Ishikawa (cell line): ENCODE measurements around the gene PMM1.

ENCODE experiments used
- CEBPB ChIP-seq: IDR thresholded peaks from 2 replicates; pipeline ENCODE4 v1.6.1; 2012
- CREB1 ChIP-seq: IDR thresholded peaks from 2 replicates; pipeline ENCODE4 v1.6.1; 2012; ENCODE audit warnings: low read depth
- EGR1 ChIP-seq: IDR thresholded peaks from 2 replicates; pipeline ENCODE4 v1.6.1; 2012
- EP300 ChIP-seq: IDR thresholded peaks from 2 replicates; pipeline ENCODE4 v1.6.1; 2012; ENCODE audit warnings: borderline replicate concordance
- FOXM1 ChIP-seq: IDR thresholded peaks from 2 replicates; pipeline ENCODE4 v1.6.1; 2012; ENCODE audit warnings: low read depth, borderline replicate concordance
- MAX ChIP-seq: IDR thresholded peaks from 2 replicates; pipeline ENCODE4 v1.6.1; 2012
- NFIC ChIP-seq: IDR thresholded peaks from 2 replicates; pipeline ENCODE4 v1.6.1; 2012
- RAD21 ChIP-seq: IDR thresholded peaks from 2 replicates; pipeline ENCODE4 v1.6.1; 2012; ENCODE audit warnings: low read depth
- REST ChIP-seq: IDR thresholded peaks from 2 replicates; pipeline ENCODE4 v1.6.1; 2012; ENCODE audit warnings: low read depth, mild to moderate bottlenecking
- TAF1 ChIP-seq: IDR thresholded peaks from 2 replicates; pipeline ENCODE4 v1.6.1; 2012; ENCODE audit warnings: low read depth, mild to moderate bottlenecking
- TCF12 ChIP-seq: IDR thresholded peaks from 2 replicates; pipeline ENCODE4 v1.6.1; 2012; ENCODE audit warnings: low read depth
- TEAD4 ChIP-seq: IDR thresholded peaks from 2 replicates; pipeline ENCODE4 v1.6.1; 2012
- USF1 ChIP-seq: IDR thresholded peaks from 2 replicates; pipeline ENCODE4 v1.6.1; 2012
- YY1 ChIP-seq: IDR thresholded peaks from 2 replicates; pipeline ENCODE4 v1.6.1; 2012; ENCODE audit warnings: low read depth
- ZBTB7A ChIP-seq: IDR thresholded peaks from 2 replicates; pipeline ENCODE4 v1.6.1; 2012; ENCODE audit warnings: low read depth

The PMM1 gene

GRCh38 chr22:41625577-41625976, 35.9 kb upstream of the PMM1 start:
- TF ChIP-seq EGR1 (no peak), EP300 (no peak), REST (no peak), USF1 (no peak), RAD21 (no peak), NFIC (no peak), YY1 (no peak), TCF12 (no peak), TAF1 (no peak), TEAD4 (no peak), FOXM1 (no peak), MAX (no peak), CEBPB (no peak), ZBTB7A (no peak), CREB1 (no peak)

GRCh38 chr22:41621911-41622179, 32.2 kb upstream of the PMM1 start:
- TF ChIP-seq ZBTB7A: no peak
- TF ChIP-seq TEAD4: no peak
- no peak for TF ChIP-seq TAF1

- no peak for TF ChIP-seq ZBTB7A
- TF ChIP-seq MAX: peak; percentile 95
- TF ChIP-seq TAF1: peak; percentile 81
- TF ChIP-seq CREB1: peak; percentile 94
- TF ChIP-seq USF1: peak; percentile 41
- TF ChIP-seq YY1: peak; percentile 87
Measured at GRCh38 chr22:41621099-41621910, 31.7 kb upstream of the PMM1 start, which contains the start of gene XRCC6. Gene XRCC6 (plus strand): TSS chr22:41621295. CDS start chr22:41622005, 710 bp downstream.

GRCh38 chr22:41620589-41621098, 31.0 kb upstream of the PMM1 start, which contains the start of gene DESI1:
Gene DESI1 (minus strand): TSS chr22:41621043. CDS start chr22:41620839, 204 bp downstream.
- no peak for TF ChIP-seq FOXM1
- TF ChIP-seq EP300: no peak; the same call in 1 of the 2 replicates
- TF ChIP-seq USF1: no peak
- no peak; the same call in 1 of the 2 replicates for TF ChIP-seq YY1
- TF ChIP-seq RAD21: no peak
- TF ChIP-seq TEAD4: no peak; the same call in 1 of the 2 replicates
- TF ChIP-seq EGR1: no peak
- TF ChIP-seq CREB1: no peak
- no peak for TF ChIP-seq CEBPB
- TF ChIP-seq MAX: peak; percentile 79
- no peak for TF ChIP-seq TCF12
- TF ChIP-seq REST: no peak
- TF ChIP-seq ZBTB7A: peak; percentile 69; the same call in 1 of the 2 replicates
- peak; percentile 94 for TF ChIP-seq TAF1

GRCh38 chr22:41619979-41620588, 30.4 kb upstream of the PMM1 start:
- TF ChIP-seq NFIC: no peak
- no peak for TF ChIP-seq REST
- TF ChIP-seq YY1: no peak
- no peak for TF ChIP-seq MAX
- no peak for TF ChIP-seq CREB1
- no peak for TF ChIP-seq CEBPB
- TF ChIP-seq TEAD4: no peak
- TF ChIP-seq ZBTB7A: no peak
- no peak for TF ChIP-seq TCF12
- TF ChIP-seq TAF1: no peak
- no peak for TF ChIP-seq USF1
- no peak for TF ChIP-seq FOXM1
- no peak for TF ChIP-seq RAD21
- no peak for TF ChIP-seq EP300
- no peak for TF ChIP-seq EGR1
